HG02571 (cell line): ENCODE measurements around the gene XPR1.

Source experiments
- ATAC-seq: cut with Tn5 transposase; IDR thresholded peaks from one replicate; pipeline ENCODE4 v1.9.1; 2021; ENCODE audit warnings: mild to moderate bottlenecking, moderate library complexity; ENCODE audit not compliant: unreplicated experiment

The XPR1 gene

GRCh38 chr1:180909462-180909976 lies 277.7 kb downstream of the XPR1 start:
- no peak for ATAC-seq

- no peak for ATAC-seq
These were observed 279.9 kb downstream of the XPR1 start for GRCh38 chr1:180911640-180912191.

- ATAC-seq, result no peak
These were observed 280.5 kb downstream of the XPR1 start for GRCh38 chr1:180912211-180912800.

GRCh38 chr1:180912801-180913565 lies 281.2 kb downstream of the XPR1 start, which contains the start of gene KIAA1614:
KIAA1614 (plus strand) TSS chr1:180912897; CDS start chr1:180913244, 347 bp downstream.
- no peak for ATAC-seq

- ATAC-seq, result no peak
These were observed 283.7 kb downstream of the XPR1 start for GRCh38 chr1:180915426-180915965.

GRCh38 chr1:180916012-180916770 lies 284.4 kb downstream of the XPR1 start:
- ATAC-seq, result no peak

- no peak for ATAC-seq
These were observed 284.9 kb downstream of the XPR1 start for GRCh38 chr1:180916771-180917170.

- ATAC-seq, result no peak
These were observed 285.7 kb downstream of the XPR1 start for GRCh38 chr1:180917306-180918065.

GRCh38 chr1:180918519-180918918 lies 286.7 kb downstream of the XPR1 start:
- no peak for ATAC-seq

- no peak for ATAC-seq
These were observed 287.4 kb downstream of the XPR1 start for GRCh38 chr1:180919183-180919700.

- ATAC-seq, result no peak
These were observed 288.4 kb downstream of the XPR1 start for GRCh38 chr1:180920193-180920592.

GRCh38 chr1:180920702-180921101 lies 288.9 kb downstream of the XPR1 start:
- ATAC-seq, result no peak

GRCh38 chr1:180921386-180921785 lies 289.6 kb downstream of the XPR1 start:
- no peak for ATAC-seq

- no peak for ATAC-seq
These were observed 290.2 kb downstream of the XPR1 start for GRCh38 chr1:180921891-180922630.

- no peak for ATAC-seq
These were observed 290.8 kb downstream of the XPR1 start for GRCh38 chr1:180922631-180923015.

GRCh38 chr1:180923021-180923841 lies 291.4 kb downstream of the XPR1 start:
- no peak for ATAC-seq

- no peak for ATAC-seq
These were observed 292.1 kb downstream of the XPR1 start for GRCh38 chr1:180923887-180924286.

GRCh38 chr1:180924939-180925338 lies 293.1 kb downstream of the XPR1 start:
- ATAC-seq, result no peak
